Prostate gland (tissue), 2 donors: ENCODE data around the gene CKS2.

Experiments
- POLR2A ChIP-seq: fragments of 450-650 bp; IDR thresholded peaks from one replicate; pipeline ENCODE4 v1.6.1; 2016; ENCODE audit warnings: antibody characterized with exemption, mild to moderate bottlenecking
- POLR2AphosphoS5 ChIP-seq: sonication (generic); formaldehyde crosslinking; IDR thresholded peaks from one replicate; pipeline ENCODE4 v1.6.1; 2017; ENCODE audit warnings: antibody characterized with exemption
- TF ChIP-seq, protein P1 (sequence below), 4 experiments: fragments of 200-600 bp in 2 of 4; fragments of 450-650 bp in 2 of 4; sonication (generic) in 2 of 4; IDR thresholded peaks; 1 replicate in 3 of 4; 2 replicates in 1 of 4; pipeline ENCODE4 v1.5.1; 2016 to 2019; ENCODE audit warnings: antibody characterized with exemption in 4 of 4, mild to moderate bottlenecking in 2 of 4, moderate library complexity in 2 of 4

DNA sequence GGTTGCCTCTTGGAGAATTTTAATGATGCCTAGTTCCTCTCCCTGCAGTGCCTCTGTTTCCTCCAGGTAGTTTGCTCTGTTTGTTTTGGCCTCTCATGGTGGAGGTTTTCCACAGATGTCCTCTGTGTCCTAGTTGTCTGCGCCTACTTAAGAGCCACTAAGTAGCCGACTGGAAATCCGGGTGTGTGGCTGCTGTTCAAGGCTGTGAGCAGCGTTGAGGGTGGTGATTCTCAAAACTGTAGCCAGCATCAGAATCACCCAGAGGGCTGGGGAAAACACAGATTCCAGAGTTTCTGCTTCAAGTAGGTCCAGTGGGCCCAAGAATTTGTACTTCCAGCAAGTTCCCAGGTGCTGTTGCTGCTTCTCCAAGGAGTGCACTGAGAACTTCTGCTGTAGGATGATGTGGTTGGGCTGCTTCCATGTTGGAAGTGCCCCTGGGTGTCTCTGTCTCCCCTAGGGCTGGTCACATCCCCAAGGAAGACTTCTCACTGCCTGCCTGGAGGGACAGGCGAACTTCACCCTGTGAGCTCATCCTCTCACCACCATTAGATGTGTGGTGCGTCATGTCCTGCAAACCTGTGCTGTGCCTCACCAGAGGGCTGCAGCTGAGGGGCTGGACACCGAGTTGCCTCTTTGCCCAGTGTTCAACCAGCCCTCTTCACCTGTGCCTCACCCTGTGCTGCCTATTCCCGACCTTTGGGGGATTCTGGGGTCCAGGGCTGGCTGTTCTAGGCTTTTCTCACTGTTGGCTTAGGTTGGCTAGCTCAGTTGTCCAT, 42.1 kb downstream of the CKS2 start:
- TF ChIP-seq, protein P1, sequence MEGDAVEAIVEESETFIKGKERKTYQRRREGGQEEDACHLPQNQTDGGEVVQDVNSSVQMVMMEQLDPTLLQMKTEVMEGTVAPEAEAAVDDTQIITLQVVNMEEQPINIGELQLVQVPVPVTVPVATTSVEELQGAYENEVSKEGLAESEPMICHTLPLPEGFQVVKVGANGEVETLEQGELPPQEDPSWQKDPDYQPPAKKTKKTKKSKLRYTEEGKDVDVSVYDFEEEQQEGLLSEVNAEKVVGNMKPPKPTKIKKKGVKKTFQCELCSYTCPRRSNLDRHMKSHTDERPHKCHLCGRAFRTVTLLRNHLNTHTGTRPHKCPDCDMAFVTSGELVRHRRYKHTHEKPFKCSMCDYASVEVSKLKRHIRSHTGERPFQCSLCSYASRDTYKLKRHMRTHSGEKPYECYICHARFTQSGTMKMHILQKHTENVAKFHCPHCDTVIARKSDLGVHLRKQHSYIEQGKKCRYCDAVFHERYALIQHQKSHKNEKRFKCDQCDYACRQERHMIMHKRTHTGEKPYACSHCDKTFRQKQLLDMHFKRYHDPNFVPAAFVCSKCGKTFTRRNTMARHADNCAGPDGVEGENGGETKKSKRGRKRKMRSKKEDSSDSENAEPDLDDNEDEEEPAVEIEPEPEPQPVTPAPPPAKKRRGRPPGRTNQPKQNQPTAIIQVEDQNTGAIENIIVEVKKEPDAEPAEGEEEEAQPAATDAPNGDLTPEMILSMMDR (IDR thresholded peaks at IDR 0.05) = no peak
- no peak for TF ChIP-seq POLR2AphosphoS5
- TF ChIP-seq POLR2A = no peak
